Activated T-cell treated with anti-CD3 and anti-CD28 coated beads, Interleukin-2, amount 50 U/mL, for 48 hours (primary cell): Measurements from ENCODE around the gene SSR2.
"Not testable (repeated sequence)": the region's sequence is repeated elsewhere in the genome, so short reads cannot be mapped to it uniquely, and the experiment has no call there.

Experiments
- DNase-seq, 2 experiments: peaks; one replicate each; pipeline ENCODE4 v3.0.0-alpha.2; 2020

SSR2 gene

GRCh38 chr1:155990005-155990739 lies 30.6 kb downstream of the SSR2 start:
- DNase-seq, result no peak

- DNase-seq, result peak; percentile 88 to 89
These were observed 31.3 kb downstream of the SSR2 start for GRCh38 chr1:155989242-155990004.

GRCh38 chr1:155984903-155985645 lies 35.7 kb downstream of the SSR2 start:
- not testable (repeated sequence) for DNase-seq

- no peak for DNase-seq
These were observed 36.4 kb downstream of the SSR2 start for GRCh38 chr1:155984341-155984740.

GRCh38 chr1:155983191-155984024 lies 37.3 kb downstream of the SSR2 start:
- no peak for DNase-seq

- no peak for DNase-seq
These were observed 38.6 kb downstream of the SSR2 start for GRCh38 chr1:155982106-155982505.

GRCh38 chr1:155981266-155982088 lies 39.3 kb downstream of the SSR2 start:
- no peak for DNase-seq

GRCh38 chr1:155979597-155980343 lies 41.0 kb downstream of the SSR2 start:
- no peak for DNase-seq

- DNase-seq, result peak in 1 of 2 experiments; percentile 53
These were observed 41.8 kb downstream of the SSR2 start for GRCh38 chr1:155978973-155979429.

GRCh38 chr1:155978325-155978972 lies 42.3 kb downstream of the SSR2 start, which contains the start of gene ARHGEF2:
TSS of gene ARHGEF2 (minus strand) at chr1:155978547. CDS start at chr1:155978427, 120 bp downstream.
- peak; percentile 88 to 90 for DNase-seq

- DNase-seq, result peak; percentile 81 to 83
These were observed 42.9 kb downstream of the SSR2 start for GRCh38 chr1:155977690-155978324.

GRCh38 chr1:155976913-155977689 lies 43.6 kb downstream of the SSR2 start:
- peak; percentile 53 to 62 for DNase-seq

- peak; percentile 66 to 68 for DNase-seq
These were observed 44.5 kb downstream of the SSR2 start for GRCh38 chr1:155976062-155976912.

- DNase-seq, result no peak
These were observed 45.2 kb downstream of the SSR2 start for GRCh38 chr1:155975375-155976061.

- DNase-seq, result no peak
These were observed 46.3 kb downstream of the SSR2 start for GRCh38 chr1:155974208-155975115.

- DNase-seq, result no peak
These were observed 47.0 kb downstream of the SSR2 start for GRCh38 chr1:155973723-155974122.
